NCI-H82 (cell line): ENCODE results near the gene RNF157.

Experiments
- DNase-seq: peaks from one replicate; lab custom pipeline; 2025; lab: John Stamatoyannopoulos, UW

RNF157 gene

GRCh38 chr17:76240461-76241203, at the start of gene RNF157:
Gene RNF157 (minus strand): TSS chr17:76240493. CDS start chr17:76240240, 253 bp downstream.
- DNase-seq: peak; percentile 79

DNA sequence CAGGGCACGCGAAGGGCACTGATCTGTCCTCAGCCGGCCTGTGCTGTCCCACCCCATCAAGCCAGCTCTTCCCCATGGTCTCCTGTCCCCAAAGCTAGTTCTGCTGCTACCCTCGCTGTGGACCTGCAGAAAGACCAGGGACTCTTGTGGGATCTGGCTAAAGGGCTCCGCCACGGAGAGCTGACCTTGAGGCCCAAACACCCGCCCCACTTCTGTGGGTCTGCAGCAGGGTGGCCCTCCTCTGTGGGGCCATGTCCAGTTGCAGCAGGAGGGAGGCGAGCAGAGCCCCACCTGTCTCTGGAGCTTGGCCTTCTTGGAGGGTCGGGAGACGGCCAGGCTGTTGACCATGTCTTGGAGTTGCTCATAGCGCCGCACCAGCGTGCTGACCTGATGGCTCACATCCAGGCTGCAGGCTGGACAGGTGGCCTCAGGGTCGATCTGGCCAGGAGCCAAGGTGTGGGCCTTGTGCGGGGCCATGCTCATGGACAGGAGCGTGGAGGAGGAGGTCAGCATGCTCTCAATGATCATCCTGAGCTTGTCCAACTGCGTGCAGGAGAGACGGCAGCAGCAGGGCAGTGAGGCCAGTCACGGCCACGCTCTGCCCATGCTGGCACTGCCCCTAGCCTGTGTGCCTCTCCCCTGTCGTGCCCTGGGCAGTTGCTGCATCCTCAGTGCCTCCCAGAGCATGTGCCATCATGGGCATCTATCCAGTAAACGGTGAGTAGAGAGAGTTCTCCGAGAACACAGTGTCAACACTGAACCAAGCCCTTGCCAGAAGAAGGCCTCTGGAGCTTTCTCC, 41.5 kb upstream of the RNF157 start:
- no peak for DNase-seq

GRCh38 chr17:76280650-76281049, 40.4 kb upstream of the RNF157 start:
- DNase-seq: no peak

GRCh38 chr17:76279742-76280287, 39.5 kb upstream of the RNF157 start:
- no peak for DNase-seq

DNA sequence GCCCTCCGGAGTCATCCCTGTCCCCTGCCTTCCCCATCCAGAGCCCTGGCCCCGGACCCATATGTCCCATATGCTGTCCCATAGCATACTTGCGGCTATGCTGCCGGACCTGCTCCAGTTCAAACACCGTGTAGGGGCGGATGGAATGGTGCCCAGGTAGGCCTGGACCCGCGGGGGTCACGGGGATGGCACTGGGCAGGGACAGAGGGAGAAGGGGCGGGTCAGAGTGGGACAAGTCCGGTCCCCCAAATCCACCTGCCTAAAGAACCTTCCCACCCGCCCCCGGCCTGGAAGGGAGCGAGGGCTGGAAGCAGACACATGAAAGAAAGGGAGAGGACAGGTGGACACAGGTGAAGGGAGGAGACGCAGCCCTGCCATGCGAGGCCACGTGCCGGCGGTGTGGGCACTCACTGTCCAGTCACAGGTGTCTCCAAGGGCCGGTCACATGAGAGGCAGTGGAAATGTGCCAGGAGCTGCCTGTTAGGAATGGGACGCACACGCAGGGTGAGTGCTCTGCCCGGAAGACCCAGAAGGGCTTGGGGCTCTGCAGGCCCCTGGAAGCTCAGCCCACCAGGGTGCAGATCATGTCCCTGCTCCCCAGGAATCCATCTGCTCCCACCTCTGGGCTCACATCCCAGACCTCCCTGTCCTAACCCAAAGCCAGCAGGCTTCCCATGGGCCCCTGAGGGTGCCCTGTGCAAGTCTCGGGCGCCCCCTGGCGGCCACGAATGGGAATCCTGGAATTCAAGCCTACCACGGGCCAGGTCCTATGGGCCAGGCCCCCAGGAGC, 38.9 kb upstream of the RNF157 start:
- peak; percentile 87 for DNase-seq

- DNase-seq: no peak
These were observed 38.1 kb upstream of the RNF157 start for GRCh38 chr17:76278268-76278908.

DNA sequence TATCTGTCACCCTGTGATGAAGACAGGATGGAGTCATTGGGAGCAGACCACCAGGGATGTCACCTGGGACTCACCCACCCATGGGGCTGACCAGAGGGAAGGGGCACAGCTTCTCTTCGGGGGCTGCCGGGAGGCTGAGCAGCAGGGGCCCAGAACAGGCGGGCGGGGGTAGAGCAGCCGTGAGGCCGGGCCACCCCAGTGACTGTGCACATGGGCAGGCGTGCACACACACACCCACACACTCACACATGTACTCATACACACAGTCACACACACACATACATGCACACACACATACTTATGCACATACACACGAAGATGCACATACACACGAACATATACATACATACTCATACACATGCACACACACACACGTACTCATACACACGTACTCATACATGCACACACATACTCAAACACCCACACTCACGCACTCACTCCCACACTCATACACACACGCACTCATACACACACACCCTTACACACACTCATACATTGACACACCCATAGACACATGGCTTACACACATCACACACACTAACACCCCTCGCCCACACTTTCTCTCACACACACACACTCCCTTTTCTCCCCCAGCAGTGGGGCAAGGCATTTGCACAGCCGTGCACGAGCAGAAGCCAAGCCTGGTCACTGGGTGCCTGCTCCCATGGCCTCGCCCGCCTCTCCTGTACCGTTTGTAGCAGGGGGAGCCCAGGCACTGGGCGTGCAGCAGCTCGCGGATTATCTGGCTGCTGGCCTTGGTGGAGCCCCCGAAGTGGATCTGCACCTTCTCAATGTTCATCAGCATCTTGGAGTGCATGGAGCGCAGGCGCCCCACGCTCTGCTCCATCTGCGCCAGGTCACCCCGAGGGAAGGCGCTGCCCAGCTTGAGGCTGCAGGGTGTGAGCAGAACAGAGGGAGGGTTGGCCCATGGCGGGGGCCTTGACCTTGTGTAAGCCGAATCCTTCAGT, 37.3 kb upstream of the RNF157 start:
- DNase-seq: no peak

DNA sequence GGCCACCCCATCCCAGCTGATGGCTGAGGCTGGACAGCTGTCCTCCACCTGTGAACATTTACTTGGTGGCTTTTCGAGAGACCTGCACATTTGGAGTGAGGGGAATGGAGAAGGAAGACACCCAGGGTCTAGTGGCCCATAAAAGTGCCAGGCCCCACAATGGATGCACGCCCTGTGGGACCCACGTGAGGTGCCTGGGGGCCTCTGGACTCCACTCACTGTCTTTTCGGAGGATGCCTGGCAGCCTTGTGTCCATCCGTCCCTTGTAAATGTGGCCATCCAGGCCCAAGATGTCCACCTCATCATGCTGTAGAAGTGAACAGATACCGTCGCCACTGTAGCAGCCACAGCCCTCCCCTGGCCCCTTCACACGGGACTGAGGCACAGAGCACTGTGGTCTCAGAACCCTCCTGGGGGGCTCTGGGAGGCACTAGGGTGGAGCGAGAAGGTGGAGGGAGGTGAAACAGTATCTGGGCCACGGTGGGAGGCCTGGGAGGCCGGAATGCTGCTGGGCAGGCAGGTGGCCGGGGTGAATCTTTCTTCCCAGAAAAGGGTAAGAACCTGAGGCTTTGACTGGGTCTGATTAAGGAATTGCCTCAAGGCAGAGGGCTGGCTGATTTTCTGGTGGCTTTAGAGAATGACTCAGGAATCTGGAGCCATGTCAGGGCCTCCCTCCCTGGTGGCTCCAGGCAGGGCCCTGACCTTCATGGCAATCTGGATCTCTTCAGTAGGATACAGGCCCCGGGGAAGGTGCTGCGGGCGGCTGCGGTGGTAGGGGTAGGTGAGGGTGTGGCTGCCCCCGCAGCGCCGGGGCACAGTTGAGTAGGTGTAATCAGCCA, 36.4 kb upstream of the RNF157 start:
- DNase-seq: no peak

- no peak for DNase-seq
These were observed 35.8 kb upstream of the RNF157 start for GRCh38 chr17:76276069-76276431.

GRCh38 chr17:76275382-76276068, 35.2 kb upstream of the RNF157 start:
- DNase-seq: no peak

DNA sequence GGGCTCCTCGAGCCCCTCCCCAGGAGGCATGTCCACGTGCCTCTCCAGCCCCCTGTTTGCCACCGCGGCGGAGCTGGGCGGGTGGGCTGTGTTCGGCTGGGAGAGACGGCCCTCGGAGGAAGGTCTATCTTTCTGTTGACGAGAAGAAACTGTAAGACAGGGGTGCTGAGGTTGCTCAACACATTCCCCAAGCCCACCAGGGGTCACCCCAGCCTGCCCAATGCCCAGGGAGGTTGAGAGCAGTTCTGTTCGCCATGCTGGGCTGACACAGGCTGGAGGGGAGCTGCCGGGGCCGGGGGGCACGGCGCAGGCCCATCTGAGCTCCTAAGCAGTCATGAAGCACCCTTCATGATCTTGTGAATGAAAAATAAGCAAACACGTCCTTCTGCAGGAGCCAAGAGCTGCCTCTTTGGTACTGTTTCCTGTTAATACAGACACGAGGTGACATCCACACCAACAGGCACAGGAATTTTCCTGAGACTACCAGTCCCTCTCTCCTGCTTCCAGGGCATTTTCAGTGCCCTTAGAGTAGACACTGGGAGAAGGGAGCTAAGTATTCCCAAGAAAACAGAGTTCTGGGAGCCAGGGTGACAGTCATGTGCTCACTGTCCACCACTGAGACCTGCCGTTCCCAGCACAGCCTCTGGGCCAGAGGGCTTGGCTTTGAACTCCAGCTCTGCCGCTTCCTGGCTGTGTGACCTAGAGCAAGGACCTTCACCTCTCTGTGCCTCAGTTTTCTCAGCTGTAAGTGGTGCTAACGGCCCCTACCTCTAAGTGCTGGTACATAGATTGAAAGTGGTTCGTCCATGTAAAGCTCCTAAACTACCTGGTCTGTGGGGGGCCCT, 34.0 kb upstream of the RNF157 start:
- no peak for DNase-seq

- DNase-seq: no peak
These were observed 33.3 kb upstream of the RNF157 start for GRCh38 chr17:76273445-76274111.

DNA sequence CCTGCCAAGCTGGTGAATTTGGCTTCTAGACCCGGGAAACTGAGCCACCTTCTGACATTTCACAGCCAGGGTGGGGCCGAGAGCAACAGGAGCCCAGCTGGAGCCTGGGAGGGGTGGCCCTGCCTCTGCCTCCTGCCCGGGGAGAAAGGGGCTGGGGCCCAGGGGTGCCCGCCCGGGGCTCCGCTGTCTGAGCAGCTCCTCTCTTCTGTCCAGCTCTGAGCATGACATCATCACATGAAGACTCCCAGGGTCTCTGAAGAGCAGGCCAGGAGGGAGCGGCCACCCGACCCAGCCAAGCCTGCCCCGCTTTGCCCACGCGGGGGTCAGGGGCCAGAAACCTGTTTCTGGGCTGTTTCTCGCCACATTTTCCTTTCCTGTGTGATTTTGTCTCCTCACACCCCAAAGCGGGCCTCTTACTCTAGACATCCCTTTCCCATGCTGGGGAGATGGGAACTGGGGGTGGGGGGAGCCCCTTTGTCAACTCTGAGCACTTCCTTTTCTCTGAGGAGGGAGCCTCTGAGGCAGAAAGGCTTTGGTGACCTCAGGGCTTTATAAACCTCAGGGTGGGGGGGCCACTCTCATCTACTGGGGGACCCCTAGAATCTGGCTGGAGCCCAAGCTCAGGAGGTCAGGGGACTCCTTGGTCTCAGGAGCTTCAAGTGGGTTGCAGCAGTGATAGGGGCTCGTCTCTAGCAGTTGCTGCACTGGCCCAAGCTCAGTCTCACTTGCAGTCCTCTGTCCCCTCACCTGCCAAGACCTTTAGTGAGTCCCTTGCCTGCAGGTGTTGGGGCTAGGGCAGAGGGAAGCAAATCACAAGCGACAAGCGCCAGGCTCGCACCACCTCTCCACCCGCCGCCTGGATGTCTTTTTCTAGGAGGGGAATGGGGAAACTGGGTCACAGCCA, 32.5 kb upstream of the RNF157 start:
- DNase-seq: no peak

GRCh38 chr17:76271669-76272540, 31.6 kb upstream of the RNF157 start:
- no peak for DNase-seq
